Left forelimb (tissue), 1 donor: ENCODE data around the gene PRKCSH.

Experiments used
- DNase-seq: peaks from one replicate; pipeline ENCODE4 v3.0.0-alpha.2; 2018; ENCODE audit warnings: low spot score

Gene PRKCSH

DNA sequence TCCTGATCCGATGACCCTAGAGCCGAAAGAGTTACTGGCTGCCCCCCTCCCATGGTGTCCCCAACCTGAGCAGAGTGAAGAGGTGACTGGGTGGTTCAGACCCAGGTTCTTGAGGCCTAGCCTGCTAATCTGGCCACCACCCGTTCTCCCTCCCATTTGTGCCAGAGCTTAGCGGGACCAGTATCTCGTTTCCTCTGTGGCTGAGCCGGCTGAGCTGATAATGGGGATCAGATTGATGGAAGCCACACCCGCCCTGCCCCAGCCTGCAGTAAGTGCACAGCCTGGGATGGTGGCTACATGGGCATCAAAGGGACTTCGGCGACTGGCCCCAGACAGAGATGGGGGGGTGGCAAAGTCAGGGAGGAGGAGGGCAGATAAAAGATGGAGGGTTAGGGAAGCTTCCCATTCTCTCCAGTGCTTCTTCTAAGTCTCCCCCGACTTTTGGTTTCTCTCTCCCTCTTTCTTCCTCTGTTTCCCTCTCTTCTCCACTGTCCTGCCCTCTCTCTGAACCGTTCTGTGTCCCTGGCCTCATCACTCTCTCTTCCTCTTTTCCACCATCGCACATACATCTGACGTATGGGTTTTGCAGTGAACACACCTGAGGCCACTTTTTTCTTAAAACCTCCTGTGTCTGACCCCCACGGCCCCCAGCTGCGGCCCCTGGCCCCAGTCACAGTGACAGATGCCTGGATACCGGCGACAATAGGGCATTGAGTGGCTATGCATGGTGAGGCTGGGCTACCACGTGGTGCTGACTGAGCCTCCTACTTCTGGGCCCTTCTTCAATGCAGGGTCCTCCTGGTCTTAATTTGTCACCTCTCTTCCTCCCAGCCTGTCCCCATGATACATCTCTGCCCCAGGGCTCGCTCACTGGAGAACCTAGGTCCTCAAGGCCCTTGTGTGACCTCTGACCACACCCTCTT is 43.0 kb downstream of the PRKCSH start:
- DNase-seq, result no peak

DNA sequence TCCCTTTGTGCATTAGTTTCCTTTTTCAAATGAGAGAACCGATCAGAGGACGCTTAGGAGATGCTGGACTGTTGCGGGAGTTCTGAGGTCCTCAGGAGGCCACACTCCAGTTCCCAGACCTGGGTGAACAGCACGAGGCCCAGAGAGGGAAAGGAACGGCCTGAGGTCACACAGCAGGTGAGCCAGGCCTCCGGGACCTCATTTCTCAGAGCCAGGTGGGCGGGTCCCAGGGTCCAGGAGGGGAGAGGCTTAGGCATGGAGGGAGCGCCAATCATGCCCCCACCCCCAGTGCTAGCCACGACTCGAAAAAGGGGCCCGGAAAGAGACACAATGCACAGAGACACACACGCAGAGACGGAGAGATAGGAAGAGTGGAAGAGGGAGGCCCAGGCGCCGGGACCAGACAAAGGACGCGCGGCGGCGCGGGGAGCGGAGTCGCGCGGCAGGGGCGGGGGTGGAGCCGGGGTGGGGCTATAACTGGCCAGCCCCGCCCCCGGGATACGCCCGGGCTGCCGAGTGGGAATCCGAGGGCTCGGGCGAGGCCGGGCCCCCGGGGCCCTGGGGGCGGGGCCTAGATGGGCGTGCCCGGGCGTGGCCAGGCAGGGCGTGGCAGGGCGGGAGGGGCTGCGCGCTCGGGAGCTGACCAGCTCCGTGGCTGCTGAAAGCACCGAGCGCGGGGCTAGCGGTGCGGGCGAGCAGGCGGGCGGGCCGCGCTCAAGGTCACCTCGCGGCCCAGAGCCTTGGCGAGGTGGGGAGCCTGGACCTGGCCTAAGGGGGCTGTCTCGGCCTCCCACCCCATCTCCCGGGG is 43.9 kb downstream of the PRKCSH start:
- no peak for DNase-seq

DNA sequence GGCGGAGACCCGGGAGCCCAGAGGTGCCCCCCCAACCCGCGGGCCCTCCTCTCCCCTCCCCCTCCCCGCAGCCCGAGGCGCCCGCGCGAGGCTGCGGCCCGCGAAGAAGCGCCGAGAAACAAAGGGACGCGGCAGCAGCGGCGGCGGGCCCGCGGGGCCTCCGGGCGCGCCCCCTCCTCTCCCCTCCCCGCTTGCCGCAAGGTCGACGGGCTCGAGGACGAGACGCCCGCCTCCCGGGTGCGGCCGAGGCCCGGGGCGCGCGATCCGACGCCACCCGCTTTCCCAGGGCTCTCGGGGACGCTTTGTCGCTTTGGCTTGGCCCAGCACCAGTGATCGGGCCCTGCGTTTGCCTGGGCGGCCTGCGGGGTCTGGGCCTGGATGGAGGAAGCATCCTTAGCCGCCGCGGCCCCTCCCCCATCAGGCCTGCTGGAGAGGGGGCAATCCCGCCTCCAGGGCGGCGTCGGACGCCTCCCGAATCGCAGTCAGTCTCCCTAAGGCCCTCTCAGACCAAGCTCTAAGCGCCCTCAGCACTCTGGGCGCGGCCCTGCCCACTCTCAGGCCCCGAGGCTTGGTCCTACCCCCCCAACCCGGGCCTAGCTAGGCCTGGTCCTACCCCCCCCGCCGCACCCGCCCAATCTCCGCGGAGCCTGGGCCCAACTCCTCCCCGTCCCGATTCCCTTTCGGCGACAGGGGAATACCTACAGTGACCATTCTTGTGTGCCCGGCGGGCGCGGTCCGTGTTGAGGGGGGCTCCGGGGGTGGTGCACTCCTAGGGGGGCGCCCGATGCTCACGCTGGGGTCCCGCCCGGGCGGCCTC is 44.7 kb downstream of the PRKCSH start:
- DNase-seq, result no peak

DNA sequence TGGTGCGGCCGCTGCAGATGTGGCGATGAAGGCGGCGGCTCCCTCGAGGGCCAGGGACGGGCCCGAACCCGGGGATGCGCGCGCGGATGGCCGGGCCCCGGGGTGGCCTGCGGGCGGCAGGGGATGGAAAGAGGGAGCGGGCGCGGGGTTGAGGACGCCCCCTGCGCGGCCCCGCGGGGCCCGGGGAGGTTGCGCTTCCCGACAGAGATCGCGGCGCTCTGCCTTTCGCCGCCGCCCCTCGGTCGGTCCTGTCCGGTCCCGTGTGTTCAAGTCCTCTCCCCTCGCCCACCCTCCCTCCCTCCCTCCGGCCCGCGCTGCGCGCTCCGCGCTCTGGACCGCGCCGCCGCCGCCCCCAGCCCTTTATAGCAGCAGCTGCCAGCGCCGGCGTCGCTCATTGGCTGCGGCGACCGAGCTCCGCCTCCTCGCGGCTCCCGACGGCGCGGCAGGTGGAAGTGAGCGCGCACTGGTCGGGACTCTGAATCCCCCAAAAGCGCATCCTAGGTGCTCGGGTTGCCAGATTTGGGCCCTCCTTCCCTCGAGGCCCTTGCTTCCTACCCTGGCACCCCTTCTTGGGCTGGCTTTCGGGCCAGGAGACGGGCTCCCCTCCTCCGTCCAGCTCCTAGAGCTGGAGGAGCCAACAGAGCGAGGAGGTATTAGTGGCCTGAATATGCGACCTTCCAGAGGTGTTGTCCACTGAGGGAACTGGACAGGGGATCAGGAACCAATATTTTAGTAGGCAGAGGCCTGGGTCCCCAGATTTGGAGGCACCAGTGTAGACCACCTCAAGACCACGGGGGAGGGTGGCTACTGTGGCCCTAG is 45.5 kb downstream of the PRKCSH start, which contains the start of gene ELAVL3:
ELAVL3 (minus strand) TSS at position 332 of the 819 bp plus-strand sequence. CDS start 438 bp downstream, outside the sequence.
- no peak for DNase-seq

DNA sequence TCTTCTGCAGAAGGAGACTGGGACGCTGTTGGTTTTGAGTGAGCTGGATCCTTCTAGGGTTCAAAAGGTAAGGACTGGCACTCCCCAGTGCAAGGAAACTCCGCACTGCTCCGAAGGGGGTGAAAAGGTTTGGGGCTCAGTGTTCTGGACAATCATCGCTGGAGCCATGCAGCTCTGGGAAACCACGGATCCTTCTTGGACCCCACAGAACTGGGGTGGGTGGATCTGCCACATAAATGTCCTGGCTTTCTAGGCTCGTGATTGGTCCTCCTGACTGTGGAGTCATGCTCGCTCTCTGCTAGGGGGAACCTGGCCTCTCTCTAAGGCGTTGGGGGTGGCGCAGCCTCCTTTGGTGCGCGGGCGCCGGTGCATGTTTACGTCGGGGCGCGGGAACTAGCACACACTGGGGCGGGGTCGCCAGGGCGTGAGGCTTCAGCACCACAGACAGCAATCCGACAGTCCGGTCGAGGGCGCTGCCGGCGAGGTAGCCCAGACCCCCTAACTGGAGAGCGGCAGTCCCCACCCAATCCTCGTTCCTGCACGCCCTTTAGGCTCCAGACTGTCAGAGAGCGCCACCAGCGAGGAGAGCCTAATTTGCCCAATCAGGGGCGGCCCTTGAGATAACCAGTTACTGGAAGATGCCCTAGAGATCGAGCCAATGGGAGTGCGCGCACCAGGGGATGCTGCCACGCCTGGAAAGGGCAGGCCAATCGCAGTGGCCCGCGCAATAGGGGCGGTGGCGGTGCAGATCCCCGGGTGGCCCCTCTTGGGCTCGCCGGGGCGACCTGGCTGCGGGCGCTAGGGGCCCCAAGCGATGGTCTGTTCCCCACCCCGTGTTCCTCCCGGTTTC is 46.3 kb downstream of the PRKCSH start:
- DNase-seq, result no peak

DNA sequence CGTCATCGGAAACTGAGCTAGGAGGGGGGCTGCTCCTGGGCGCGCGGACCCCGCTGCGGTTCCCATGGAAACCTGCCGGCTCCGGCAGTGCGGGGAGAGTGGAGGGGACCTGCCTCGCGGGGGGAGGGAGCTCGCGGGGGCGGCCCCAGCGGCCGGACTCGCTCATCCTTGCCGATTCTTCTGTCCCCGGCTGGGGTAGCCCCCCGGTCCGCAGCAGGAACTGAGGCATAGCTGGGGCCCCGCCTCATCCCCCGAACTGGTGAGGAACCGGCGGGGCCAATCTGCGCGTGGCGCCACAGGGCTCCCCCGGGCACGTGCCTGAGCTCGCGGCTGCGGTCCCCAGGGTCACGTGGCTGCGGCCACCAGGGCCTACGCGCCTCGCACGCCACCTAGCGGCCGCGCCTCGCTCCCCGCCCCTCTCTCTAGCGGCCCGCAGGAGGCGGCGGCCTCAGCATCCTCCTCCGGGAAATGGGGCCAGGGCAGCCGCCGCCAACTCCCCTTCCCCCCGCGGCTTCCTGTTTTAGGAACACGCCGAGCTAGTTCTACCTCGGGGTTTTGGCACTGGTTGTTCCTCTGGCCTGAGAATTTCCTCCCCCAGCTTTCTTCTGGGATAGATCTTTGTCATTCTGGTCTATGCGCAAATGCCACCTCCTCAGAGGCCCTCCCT is 47.1 kb downstream of the PRKCSH start:
- DNase-seq, result peak; percentile 82

DNA sequence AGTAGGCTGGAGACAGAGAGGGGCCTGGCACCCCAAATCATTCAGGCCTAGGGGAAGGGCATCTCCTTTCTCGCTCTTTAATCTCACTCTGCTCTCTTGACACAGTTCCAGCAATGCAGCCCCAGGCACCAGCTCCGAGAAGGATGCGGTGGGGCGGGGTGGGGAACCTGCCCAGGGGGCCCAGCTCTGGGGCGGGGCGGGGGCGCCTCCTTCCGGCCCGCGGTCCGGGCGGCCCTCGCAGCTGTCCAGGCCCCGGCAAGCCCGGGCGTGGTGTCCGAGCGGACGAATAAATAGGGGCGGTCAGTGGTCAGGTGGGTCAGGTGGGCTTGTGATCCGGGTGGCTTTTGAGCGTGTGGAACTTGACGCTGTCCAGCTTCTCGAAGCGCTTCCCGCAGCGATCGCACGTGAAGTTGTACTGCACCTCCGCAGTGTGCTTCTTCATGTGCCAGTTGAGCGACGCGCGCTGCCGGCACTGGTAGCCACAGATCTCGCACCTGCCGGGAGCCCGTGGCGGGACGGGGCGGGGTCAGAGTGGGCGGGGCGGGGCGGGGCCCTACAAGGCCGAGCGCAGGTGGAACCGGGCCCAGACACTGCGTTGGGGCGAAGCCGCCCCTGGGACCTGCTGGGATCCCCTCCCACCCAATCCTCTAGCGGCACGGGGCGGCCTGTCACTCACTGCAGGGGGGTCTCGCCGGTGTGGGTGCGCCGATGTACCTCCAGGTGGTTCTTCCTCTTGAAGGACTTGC is 48.1 kb downstream of the PRKCSH start:
- DNase-seq, result no peak

DNA sequence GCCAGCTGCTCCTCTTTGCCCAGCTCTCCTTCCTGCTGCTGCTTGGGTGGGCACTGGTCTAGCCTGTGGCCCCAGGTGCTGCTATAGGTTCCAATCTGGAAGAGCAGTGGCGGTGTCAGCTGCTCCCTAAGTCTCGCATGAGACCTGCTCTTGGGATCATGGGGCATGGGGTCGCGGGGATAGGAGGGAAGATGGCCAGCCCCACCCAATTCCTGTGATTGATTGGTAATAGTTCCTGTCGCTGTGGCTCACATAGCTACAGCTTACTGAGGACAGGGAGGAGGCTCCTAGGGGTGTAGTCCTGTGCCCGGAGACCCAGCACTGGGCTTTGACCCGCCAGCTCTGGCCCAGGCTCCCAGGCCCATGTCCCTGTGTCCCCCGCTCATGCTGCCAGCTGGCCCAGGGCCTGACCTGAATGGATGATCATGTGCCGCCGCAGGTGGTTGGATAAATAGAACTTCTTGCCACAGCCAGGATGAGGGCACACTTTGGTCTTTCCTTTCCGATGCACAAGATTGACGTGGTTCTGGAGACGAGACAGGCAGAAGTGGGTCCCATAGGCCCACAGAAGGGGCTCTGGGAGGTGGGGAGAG is 49.9 kb downstream of the PRKCSH start:
- DNase-seq, result no peak

DNA sequence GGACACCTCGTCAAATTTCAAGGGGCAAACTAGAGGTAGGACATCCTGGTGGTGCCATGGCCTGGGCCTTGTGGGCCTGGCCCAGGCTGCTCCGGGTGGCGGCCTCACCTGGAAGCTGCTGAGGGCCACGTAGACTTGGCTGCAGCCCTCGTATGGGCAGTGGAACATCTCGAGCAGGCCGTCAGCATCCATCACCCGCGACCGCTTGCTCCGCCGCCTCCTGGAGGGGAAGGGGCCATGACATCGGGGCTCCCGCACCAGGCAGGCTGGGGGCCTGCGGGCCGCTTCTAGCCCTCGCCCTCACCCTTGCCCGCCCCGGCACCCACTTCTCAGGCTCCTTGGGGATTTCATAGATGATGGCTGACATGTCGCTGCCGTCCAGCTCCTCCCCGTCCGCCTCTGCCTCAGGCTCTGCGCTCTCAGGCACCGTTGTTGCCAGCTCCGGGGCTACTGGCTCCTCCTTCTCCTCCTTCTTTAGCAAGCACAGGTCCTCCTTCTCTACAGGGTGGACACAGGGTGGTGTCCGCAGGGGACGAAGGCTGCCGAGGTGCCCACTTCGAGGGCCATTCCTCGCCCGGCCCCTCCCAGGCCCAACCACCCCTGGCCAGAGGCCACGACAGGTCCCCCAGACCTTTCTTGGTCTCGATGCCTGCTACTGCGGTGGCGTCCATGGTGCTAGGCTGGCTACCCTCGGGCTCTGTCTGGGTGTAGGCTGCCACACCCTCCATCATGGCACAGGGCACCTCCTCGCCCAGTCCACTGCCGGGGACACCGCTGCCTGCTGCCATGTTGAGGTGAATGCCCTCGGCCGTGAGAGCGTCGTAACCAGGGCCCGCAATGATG is 51.4 kb downstream of the PRKCSH start:
- DNase-seq, result no peak

DNA sequence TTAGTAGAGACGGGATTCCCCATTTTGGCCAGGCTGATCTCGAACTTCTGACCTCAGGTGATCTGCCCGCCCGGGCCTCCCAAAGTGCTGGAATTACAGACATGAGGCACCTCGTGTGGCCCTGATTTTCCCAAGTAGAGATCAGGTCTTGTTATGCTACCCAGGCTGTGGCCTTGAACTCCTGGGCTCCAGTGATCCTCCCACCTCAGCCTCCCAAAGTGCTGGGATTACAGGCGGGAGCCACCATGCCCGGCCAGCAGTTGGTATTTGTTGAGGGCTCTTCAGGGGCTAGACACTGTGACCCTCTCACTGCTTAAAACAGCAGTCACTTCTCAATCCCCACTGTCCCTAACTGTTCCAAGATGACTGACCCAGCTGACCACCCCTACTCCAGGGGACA is 53.9 kb downstream of the PRKCSH start:
- no peak for DNase-seq

DNA sequence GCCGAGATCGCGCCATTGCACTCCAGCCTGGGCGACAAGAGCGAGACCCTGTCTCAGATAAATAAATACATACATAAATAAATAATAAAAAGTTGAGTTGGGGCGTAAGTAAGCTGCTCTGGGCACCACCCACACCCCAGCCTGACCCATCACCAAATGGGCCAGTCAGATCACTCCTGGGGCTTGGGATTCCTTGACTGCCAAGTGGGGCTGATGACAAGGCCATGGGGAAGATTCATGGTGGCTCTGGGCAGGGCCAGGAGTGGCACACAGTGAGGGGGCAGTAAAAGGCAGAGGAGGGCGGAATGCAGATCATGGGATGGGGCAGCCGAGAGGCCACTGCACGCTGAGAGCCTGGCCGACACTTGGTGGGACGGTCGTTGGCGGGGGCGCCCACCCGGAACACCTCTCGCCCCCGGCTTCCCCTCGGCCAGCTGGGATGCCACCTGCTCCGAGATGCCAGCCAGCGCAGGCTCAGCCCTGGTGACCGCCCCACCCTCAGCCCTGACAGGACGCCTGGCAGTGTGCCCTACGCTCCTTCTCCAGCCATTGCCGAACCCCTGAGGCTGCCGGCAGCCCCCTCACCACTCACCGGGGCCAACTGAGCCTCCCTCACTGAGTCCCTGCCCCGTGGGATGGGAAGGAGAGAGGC is 59.3 kb downstream of the PRKCSH start:
- no peak for DNase-seq

DNA sequence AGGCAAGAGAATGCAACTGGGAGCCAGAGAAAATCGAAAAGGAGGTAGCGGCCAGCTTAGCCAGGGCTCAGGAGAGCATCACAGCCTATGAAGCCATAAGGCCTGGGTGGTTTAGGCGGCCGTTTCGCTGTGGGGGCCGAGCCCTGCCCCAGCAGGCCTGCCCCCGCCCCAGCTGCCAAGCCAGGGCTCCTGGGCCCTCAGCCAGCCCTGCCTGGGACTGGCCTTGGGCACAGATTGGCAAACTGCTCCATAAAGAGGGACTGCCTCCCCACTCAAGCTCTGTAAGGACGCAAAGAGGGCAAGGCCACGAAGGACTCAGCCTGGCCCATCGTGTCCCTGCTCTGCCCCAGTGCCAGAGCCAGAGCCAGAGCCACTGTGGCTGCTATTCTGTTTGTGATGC is 60.0 kb downstream of the PRKCSH start:
- no peak for DNase-seq

DNA sequence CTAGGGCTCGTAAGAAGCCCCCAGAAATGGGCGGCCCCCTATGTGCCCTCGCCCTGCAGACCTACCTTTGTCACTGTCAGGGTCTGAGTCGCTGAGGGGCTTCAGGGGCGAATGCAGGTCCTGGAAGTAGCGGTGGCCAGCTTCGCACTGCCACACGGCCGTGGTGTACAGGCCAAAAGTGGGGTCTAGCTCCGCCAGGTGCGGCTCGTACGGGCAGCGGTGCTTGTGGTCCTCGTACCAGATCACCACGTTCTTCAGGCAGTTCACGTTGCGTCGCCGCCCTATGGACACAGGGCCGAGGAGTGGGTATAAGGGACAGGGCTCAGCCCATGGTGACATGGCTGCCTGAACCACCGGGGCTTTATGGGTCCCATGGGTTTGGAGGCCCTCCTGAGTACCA is 60.5 kb downstream of the PRKCSH start:
- DNase-seq, result no peak

DNA sequence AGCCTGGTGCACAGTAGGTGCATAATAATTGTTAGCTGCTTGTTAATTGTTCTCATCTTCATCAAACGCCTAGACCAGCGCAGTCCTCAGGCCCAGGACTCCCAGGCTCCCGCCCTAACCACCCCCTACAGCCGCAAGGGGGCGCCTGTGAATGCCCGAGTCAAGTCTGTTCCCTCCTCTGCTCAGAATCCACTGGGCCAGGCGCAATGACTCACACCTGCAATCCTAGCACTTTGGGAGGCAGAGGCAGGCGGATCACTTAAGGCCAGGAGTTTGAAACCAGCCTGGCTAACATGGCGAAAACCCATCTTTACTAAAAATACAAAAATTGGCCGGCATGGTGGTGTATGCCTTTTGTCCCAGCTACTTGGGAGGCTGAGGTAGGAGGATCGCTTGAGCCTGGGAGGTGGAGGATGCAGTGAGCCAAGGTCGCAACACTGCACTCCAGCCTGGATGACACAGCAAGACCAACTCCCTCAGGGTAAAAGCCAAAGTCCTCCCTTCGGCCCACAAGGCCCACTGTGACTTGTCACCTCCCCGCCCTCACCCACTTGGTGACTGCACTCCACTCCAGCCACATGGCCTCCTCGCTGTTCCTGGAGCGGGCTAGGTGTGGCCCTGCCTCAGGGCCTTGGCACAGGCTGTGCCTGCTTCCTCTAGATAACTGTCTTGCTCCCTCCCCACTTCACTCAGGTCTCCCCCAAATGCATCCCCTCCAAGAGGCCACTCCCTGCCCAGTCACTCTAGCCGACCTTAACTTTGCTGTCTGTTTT is 61.1 kb downstream of the PRKCSH start:
- no peak for DNase-seq

DNA sequence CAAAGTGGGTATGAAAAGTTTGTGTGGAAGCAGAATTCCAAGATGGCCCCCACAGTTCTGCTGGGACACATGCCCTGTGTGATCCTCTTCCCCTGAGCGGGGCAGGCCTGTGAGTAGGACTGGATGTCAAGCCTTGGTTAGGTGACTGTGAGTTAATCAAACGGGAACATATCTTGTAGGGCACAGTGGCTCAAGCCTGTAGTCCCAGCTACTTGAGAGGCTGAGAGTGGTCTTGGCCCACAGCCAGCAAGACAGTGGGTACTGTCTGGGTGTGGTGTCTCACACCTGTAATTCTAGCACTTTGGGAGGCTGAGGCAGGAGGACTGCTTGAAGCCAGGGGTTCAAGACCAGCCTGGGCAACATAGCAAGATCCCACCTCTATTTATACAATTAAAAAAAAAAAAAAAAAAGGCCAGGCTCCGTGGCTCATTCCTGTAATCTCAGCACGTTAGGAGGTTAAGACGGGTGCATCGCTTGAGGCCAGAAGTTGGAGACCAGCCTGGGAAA is 63.8 kb downstream of the PRKCSH start:
- DNase-seq, result no peak

DNA sequence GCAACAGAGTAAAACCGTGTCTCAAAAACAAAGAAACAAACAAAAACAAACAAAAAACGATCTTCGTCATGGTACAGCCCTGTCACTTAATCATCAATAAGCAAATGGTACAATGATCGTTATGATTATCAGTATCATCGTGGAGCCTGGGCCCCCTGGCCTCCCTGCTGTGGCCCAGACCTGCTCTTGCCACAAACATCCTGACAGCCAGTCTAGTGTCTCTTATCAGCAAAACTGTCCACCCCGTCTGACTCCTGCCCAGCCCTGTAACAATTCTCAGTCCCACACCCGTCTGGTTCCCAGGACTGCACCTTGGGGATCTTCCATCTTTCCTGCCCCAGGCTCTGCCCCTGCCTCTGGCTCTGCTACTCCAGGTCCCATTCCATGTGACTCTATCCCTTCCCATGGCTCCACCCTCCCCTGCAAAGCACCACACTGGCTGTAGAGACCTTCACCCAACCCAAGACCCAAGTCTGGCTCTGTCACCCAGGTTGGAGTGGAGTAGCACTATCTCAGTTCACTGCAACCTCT is 64.5 kb downstream of the PRKCSH start:
- no peak for DNase-seq
